ENCODE results near the gene SOX1. TPM values are rescaled to one million over a fixed set of nuclear protein-coding genes. Genes with fewer than 3 reads are reported as not detected.

SOX1 gene
- total RNA-seq, 3 donors from 2014 or later = 0.19 TPM; not detected in 2

DNA sequence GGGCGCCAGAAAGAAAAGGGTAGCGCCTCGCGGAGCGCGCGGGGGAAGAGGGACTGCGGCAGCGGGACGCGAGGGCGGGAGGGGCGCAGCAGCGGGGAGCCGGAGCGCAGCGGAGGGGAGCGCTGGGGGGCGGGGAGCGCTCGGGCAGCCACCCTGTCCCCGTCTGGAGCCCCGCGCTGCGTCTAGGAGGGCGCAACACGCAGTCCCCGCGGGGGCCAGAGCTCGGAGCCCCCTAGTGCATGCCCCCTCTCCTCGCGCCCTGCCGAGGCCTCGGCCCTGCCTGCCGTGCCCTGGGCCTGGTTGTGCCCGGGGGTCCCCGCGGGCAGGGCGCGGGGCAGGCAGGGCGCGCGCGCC is 37.9 kb downstream of the SOX1 start:
- peaks cover 8% of the 10 kb centered on the region for H3K4me1 ChIP-seq (ENCODE audit: low read depth)
- no peak overlapping the region for H3K4me3 ChIP-seq
- DNase-seq = peak in 1 of 3 donors; percentile 37
- intact Hi-C loops (cut with DNase I, micrococcal nuclease) = loop anchor here in 1 of 2 donors (5.0 kb wide), 2 partner anchors 107 to 337 kb away; no protein-coding TSS in a partner anchor
- no peaks in the 10 kb centered on the region for H3K36me3 ChIP-seq (ENCODE audit: low read depth)
- TF ChIP-seq, protein P1, sequence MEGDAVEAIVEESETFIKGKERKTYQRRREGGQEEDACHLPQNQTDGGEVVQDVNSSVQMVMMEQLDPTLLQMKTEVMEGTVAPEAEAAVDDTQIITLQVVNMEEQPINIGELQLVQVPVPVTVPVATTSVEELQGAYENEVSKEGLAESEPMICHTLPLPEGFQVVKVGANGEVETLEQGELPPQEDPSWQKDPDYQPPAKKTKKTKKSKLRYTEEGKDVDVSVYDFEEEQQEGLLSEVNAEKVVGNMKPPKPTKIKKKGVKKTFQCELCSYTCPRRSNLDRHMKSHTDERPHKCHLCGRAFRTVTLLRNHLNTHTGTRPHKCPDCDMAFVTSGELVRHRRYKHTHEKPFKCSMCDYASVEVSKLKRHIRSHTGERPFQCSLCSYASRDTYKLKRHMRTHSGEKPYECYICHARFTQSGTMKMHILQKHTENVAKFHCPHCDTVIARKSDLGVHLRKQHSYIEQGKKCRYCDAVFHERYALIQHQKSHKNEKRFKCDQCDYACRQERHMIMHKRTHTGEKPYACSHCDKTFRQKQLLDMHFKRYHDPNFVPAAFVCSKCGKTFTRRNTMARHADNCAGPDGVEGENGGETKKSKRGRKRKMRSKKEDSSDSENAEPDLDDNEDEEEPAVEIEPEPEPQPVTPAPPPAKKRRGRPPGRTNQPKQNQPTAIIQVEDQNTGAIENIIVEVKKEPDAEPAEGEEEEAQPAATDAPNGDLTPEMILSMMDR (IDR thresholded peaks at IDR 0.05) = no peak
- ATAC-seq = no peak
- no peaks in the 10 kb centered on the region for H3K9me3 ChIP-seq

DNA sequence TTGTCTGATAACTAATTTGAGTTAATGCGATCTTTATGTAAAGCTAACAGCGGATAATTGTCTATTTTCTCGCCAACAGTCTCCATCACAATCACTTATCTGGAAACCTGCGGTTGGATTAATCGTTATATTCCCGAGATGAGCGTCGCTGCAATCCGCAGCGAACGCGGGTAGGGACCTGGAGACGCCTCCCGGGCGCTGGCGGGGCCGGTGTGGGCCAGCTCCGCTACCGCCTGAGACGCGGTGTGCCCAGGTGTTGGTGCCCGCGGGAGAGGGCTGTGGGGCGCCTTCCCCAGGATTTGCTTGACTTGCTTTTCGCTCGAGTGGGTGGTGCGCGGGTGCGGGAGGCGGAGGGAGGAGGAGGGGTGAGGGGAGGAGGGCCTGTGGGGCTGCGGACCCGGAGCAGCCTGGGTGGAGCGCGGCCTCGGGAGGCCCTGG is 38.3 kb downstream of the SOX1 start:
- TF ChIP-seq, protein P1 (IDR thresholded peaks at IDR 0.05) = no peak
- peak in 1 of 3 donors; percentile 38 for DNase-seq
- Histone ChIP-seq H3K36me3 (ENCODE audit: low read depth) (no peaks in the 10 kb centered on the region), H3K4me3 (no peak overlapping the region), H3K9me3 (no peaks in the 10 kb centered on the region), H3K4me1 (ENCODE audit: low read depth) (peaks cover 8% of the 10 kb centered on the region)
- ATAC-seq = peak; percentile 30
- intact Hi-C loops (cut with DNase I, micrococcal nuclease) = no loop called here

DNA sequence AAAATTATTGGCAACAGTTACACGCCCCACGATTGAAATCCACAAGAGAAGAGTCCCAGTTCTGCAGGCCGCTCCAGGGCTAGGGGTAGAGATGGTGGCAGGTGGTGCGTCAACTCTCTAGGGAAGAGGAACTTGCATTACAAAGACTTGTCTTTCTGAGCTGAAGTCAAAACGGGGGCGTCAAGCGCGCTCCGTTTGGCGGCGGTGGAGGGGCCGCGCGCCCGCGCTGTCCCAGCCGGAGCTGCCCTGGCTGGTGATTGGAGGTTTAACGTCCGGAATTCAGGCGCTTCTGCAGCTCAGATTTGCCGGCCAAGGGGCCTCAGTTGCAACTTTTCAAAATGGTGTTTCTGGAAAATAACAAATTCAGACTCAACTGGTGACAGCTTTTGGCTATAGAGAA is 38.9 kb downstream of the SOX1 start:
- TF ChIP-seq, protein P1 (IDR thresholded peaks at IDR 0.05) = no peak
- Histone ChIP-seq H3K4me3 (no peak overlapping the region), H3K4me1 (ENCODE audit: low read depth) (peaks cover 8% of the 10 kb centered on the region), H3K9me3 (no peaks in the 10 kb centered on the region), H3K36me3 (ENCODE audit: low read depth) (no peaks in the 10 kb centered on the region)
- no peak for DNase-seq
- intact Hi-C loops (cut with DNase I, micrococcal nuclease) = no loop called here
- ATAC-seq = no peak

DNA sequence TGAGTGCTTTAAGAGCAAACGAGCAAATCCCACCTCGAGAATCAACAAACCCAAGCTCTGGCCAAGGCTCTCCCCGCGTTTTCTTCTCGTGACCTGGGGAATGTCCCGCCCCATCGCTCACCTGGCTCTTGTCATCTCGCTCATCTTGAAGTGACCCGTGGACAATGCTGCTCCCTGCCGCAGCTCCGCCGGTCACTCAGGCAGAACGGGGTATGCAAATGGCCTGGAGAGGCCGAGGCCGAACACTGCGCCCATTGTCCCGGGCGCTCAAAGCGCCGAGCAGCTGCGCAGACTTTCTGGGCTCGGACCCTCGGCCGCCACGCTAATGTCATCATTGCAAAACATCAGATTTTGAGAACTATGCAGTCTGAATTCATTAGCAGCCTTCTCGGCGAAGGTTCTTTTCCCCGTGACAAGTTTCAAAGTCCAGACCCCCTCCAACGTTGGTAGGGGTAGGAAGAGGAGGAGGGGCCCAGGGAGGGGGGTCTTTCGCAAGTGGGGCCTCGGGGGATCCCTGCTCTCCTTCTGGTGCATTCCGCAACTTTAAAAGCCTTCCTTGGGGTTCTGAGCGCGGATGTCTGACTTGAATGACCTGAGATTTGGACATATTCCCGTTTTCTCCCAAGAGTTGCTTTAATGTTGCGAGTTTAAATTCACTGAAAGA is 39.7 kb downstream of the SOX1 start:
- H3K4me3 ChIP-seq = no peak overlapping the region
- TF ChIP-seq, protein P1 (IDR thresholded peaks at IDR 0.05) = no peak
- no peaks in the 10 kb centered on the region for H3K9me3 ChIP-seq
- H3K4me1 ChIP-seq (ENCODE audit: low read depth) = peaks cover 8% of the 10 kb centered on the region
- intact Hi-C loops (cut with DNase I, micrococcal nuclease) = no loop called here
- H3K36me3 ChIP-seq (ENCODE audit: low read depth) = no peaks in the 10 kb centered on the region
- DNase-seq = no peak
- no peak for ATAC-seq

DNA sequence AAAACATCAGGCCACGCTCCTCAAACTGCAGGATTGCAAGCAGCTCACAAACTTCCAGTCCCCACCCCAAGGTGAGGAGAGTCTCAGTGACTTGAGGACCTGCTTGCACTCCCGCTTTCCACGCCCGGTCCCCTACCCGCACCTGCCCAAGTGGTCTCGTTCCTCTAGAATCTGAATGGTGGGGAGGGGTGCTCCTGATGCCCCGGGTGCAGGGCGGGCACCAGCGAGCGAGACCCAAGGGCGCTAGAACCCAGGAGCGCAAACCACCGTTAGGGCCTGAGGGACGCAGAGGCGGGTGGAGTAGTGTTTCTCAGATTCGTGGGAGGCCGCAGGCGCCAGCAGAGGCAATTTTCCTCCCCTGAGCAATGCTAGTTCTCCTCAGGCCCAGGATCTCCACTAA is 40.3 kb downstream of the SOX1 start:
- peaks cover 14% of the 10 kb centered on the region for H3K4me1 ChIP-seq (ENCODE audit: low read depth)
- DNase-seq (no peak), ATAC-seq (no peak)
- no peak overlapping the region for H3K4me3 ChIP-seq
- intact Hi-C loops (cut with DNase I, micrococcal nuclease) = no loop called here
- TF ChIP-seq, protein P1 (IDR thresholded peaks at IDR 0.05) = no peak
- no peaks in the 10 kb centered on the region for H3K36me3 ChIP-seq (ENCODE audit: low read depth)
- no peaks in the 10 kb centered on the region for H3K9me3 ChIP-seq

Measured in mucosa of descending colon (tissue), 3 donors.